Transverse colon (tissue), 4 donors: ENCODE results near the gene ZBTB7B.
A peak's percentile ranks its signal among the peaks of the same experiment; 100 is the strongest.

ENCODE experiments used
- EP300 ChIP-seq: sonication (generic); formaldehyde crosslinking; IDR thresholded peaks from one replicate; pipeline ENCODE4 v1.6.1; 2017; ENCODE audit warnings: antibody characterized with exemption, low read depth
- POLR2A ChIP-seq: fragments of 450-650 bp; IDR thresholded peaks from one replicate; pipeline ENCODE4 v1.6.1; 2016; ENCODE audit warnings: antibody characterized with exemption, mild to moderate bottlenecking, moderate library complexity
- POLR2AphosphoS5 ChIP-seq, 3 donors: sonication (generic); formaldehyde crosslinking; IDR thresholded peaks; one replicate each; pipeline ENCODE4 v1.6.1; 2016; ENCODE audit warnings: antibody characterized with exemption in 3 of 3
- TF ChIP-seq, protein P1 (sequence below), 5 experiments: fragments of 200-600 bp in 3 of 5; fragments of 450-650 bp in 2 of 5; sonication (generic) in 3 of 5; IDR thresholded peaks; 1 replicate in 2 of 5; 2 replicates in 3 of 5; pipeline ENCODE4 v1.5.1; 2016 to 2017; ENCODE audit warnings: antibody characterized with exemption in 5 of 5, inconsistent platforms in 3 of 5, mild to moderate bottlenecking in 2 of 5, moderate library complexity in 1 of 5

GRCh38 chr1:155016231-155016831 is 13.7 kb downstream of the ZBTB7B start:
- TF ChIP-seq, protein P1, sequence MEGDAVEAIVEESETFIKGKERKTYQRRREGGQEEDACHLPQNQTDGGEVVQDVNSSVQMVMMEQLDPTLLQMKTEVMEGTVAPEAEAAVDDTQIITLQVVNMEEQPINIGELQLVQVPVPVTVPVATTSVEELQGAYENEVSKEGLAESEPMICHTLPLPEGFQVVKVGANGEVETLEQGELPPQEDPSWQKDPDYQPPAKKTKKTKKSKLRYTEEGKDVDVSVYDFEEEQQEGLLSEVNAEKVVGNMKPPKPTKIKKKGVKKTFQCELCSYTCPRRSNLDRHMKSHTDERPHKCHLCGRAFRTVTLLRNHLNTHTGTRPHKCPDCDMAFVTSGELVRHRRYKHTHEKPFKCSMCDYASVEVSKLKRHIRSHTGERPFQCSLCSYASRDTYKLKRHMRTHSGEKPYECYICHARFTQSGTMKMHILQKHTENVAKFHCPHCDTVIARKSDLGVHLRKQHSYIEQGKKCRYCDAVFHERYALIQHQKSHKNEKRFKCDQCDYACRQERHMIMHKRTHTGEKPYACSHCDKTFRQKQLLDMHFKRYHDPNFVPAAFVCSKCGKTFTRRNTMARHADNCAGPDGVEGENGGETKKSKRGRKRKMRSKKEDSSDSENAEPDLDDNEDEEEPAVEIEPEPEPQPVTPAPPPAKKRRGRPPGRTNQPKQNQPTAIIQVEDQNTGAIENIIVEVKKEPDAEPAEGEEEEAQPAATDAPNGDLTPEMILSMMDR (IDR thresholded peaks at IDR 0.05) = no peak
- TF ChIP-seq POLR2A = no peak
- peak in 2 of 3 donors; percentile 26 to 53 for TF ChIP-seq POLR2AphosphoS5 (IDR thresholded peaks at IDR 0.05)
- no peak for TF ChIP-seq EP300
